DOHH2 (cell line): Measurements from ENCODE around the gene UGCG.

Experiments used
- H3F3A ChIP-seq: fragments of 200-600 bp; sonication (generic), shearing (Covaris generic); 2 replicates; pipeline ENCODE4 v1.6.0; 2016; ENCODE audit warnings: antibody characterized with exemption, mild to moderate bottlenecking; ENCODE audit not compliant: control insufficient read depth, insufficient read depth
- H3K27ac ChIP-seq: fragments of 200-600 bp; sonication (generic); 2 replicates; pipeline ENCODE4 v1.5.1; 2014; ENCODE audit warnings: low read depth, mild to moderate bottlenecking, low read length, moderate library complexity
- H3K27me3 ChIP-seq: fragments of 200-600 bp; sonication (generic); 2 replicates; pipeline ENCODE4 v1.6.1; 2014; ENCODE audit warnings: mild to moderate bottlenecking, low read length, mixed read lengths; ENCODE audit not compliant: control insufficient read depth
- H3K36me3 ChIP-seq: fragments of 200-600 bp; sonication (generic); 2 replicates; pipeline ENCODE4 v1.6.1; 2014; ENCODE audit warnings: mild to moderate bottlenecking, low read length, moderate library complexity, mixed read lengths; ENCODE audit not compliant: control insufficient read depth
- H3K4me1 ChIP-seq: fragments of 200-600 bp; sonication (generic); 2 replicates; pipeline ENCODE4 v1.6.1; 2014; ENCODE audit warnings: mild to moderate bottlenecking, low read length, mixed read lengths; ENCODE audit not compliant: control insufficient read depth
- H3K4me2 ChIP-seq: fragments of 200-600 bp; sonication (generic); 2 replicates; pipeline ENCODE4 v1.6.0; 2014; ENCODE audit warnings: mild to moderate bottlenecking, low read length, moderate library complexity
- H3K4me3 ChIP-seq: fragments of 200-600 bp; sonication (generic); 2 replicates; pipeline ENCODE4 v1.5.1; 2014; ENCODE audit warnings: mild to moderate bottlenecking, low read length, mixed read lengths
- H3K79me2 ChIP-seq: fragments of 200-600 bp; sonication (generic); 2 replicates; pipeline ENCODE4 v1.6.1; 2014; ENCODE audit warnings: mild to moderate bottlenecking, low read length, mixed read lengths; ENCODE audit not compliant: control insufficient read depth
- H3K9me2 ChIP-seq: fragments of 200-600 bp; sonication (generic); replicated peaks from 2 replicates; pipeline ENCODE4 v1.6.1; 2014; ENCODE audit warnings: mild to moderate bottlenecking, low read length, mixed read lengths; ENCODE audit not compliant: control insufficient read depth
- H3K9me3 ChIP-seq: fragments of 200-600 bp; sonication (generic); 2 replicates; pipeline ENCODE4 v1.6.1; 2014; ENCODE audit warnings: antibody characterized with exemption, low read length, mixed read lengths; ENCODE audit not compliant: control insufficient read depth, insufficient read depth
- H4K20me1 ChIP-seq: fragments of 200-600 bp; sonication (generic); 2 replicates; pipeline ENCODE4 v1.6.0; 2014; ENCODE audit warnings: low read depth, mild to moderate bottlenecking, antibody characterized with exemption, low read length, moderate library complexity; ENCODE audit not compliant: control insufficient read depth, insufficient read depth
- EZH2phosphoT487 ChIP-seq: fragments of 200-600 bp; sonication (generic); IDR thresholded peaks from 2 replicates; pipeline ENCODE4 v1.6.1; 2017; ENCODE audit warnings: borderline replicate concordance, mild to moderate bottlenecking, antibody characterized with exemption, low read length, moderate library complexity, mixed read lengths
- TF ChIP-seq, protein P1 (sequence below): fragments of 200-600 bp; sonication (generic); IDR thresholded peaks from one replicate; pipeline ENCODE4 v1.5.1; 2014; ENCODE audit warnings: antibody characterized with exemption, mild to moderate bottlenecking, low read depth, low read length; ENCODE audit not compliant: poor library complexity, severe bottlenecking

UGCG gene

DNA sequence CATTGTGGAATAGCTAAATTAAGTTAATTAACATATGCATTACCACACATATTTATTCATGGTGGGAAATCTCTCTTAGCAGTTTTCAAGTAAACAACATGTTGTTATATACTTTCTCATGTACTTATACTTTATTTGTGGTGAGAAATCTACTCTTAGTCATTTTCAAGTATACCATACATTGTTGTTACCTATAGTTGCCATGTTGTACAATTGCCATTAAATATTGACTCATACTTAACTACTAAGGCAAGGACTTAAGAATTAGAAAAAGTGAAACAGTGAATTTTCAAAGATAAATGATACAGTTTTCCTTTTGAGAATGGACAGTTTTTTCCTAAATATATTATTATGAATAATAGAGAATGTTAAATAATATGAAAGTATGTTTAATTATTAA lies 27.7 kb downstream of the UGCG start:
- H3K27me3 ChIP-seq = no peaks in the 10 kb centered on the region
- no peak overlapping the region for H3K4me3 ChIP-seq
- TF ChIP-seq EZH2phosphoT487 = no peak
- TF ChIP-seq, protein P1, sequence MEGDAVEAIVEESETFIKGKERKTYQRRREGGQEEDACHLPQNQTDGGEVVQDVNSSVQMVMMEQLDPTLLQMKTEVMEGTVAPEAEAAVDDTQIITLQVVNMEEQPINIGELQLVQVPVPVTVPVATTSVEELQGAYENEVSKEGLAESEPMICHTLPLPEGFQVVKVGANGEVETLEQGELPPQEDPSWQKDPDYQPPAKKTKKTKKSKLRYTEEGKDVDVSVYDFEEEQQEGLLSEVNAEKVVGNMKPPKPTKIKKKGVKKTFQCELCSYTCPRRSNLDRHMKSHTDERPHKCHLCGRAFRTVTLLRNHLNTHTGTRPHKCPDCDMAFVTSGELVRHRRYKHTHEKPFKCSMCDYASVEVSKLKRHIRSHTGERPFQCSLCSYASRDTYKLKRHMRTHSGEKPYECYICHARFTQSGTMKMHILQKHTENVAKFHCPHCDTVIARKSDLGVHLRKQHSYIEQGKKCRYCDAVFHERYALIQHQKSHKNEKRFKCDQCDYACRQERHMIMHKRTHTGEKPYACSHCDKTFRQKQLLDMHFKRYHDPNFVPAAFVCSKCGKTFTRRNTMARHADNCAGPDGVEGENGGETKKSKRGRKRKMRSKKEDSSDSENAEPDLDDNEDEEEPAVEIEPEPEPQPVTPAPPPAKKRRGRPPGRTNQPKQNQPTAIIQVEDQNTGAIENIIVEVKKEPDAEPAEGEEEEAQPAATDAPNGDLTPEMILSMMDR = no peak
- H3K27ac ChIP-seq = no peak overlapping the region
- peaks cover 40% of the 10 kb centered on the region for H3K36me3 ChIP-seq
- H3K4me2 ChIP-seq = no peak overlapping the region
- H4K20me1 ChIP-seq = no peaks in the 10 kb centered on the region
- H3K4me1 ChIP-seq = peaks cover 60% of the 10 kb centered on the region
- no peaks in the 10 kb centered on the region for H3K9me2 ChIP-seq
- H3F3A ChIP-seq = peaks cover 44% of the 10 kb centered on the region
- no peaks in the 10 kb centered on the region for H3K9me3 ChIP-seq
- H3K79me2 ChIP-seq = peaks cover 41% of the 10 kb centered on the region

DNA sequence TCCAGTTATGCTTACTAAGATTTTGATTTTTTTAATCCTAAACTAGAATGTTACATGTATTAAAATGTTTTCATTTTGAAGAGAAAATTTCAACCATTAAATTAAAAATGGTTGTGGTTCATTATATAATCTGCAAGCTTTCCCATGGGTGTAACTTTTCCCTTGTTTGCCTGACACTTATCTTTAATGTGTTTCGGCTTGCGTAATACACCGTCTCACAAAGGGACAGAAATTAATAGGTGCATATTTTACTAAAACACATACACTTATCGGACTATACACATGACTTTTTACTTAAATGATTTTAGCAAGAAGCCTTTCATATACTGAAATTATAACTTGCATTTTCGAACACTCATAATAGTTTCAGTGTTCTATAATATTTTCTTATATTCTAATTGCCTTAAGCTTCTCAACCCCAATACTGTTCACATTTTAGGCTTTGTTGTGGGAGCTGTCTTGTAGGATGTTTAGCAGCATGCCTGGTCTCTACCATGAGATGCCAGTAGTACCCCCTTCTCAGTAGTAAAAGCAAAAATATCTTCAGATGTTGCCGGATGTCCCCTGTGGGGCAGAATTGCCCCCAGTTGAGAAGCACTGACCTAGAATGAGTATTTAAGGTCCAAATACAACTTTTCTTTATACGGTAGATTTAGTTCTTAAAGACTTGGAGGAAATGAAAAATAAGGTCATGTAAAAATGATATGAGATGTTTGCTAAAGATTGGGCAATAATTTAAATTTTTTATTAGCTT lies 28.6 kb downstream of the UGCG start:
- peaks cover 43% of the 10 kb centered on the region for H3K36me3 ChIP-seq
- peak overlapping the region; percentile 82 for H3K27ac ChIP-seq
- no peaks in the 10 kb centered on the region for H3K9me2 ChIP-seq
- no peaks in the 10 kb centered on the region for H3K27me3 ChIP-seq
- H3K9me3 ChIP-seq = no peaks in the 10 kb centered on the region
- H3K4me1 ChIP-seq = peaks cover 52% of the 10 kb centered on the region
- no peak overlapping the region for H3K4me2 ChIP-seq
- peaks cover 44% of the 10 kb centered on the region for H3F3A ChIP-seq
- no peak for TF ChIP-seq EZH2phosphoT487
- TF ChIP-seq, protein P1 = no peak
- no peak overlapping the region for H3K4me3 ChIP-seq
- peaks cover 34% of the 10 kb centered on the region for H3K79me2 ChIP-seq
- H4K20me1 ChIP-seq = no peaks in the 10 kb centered on the region

DNA sequence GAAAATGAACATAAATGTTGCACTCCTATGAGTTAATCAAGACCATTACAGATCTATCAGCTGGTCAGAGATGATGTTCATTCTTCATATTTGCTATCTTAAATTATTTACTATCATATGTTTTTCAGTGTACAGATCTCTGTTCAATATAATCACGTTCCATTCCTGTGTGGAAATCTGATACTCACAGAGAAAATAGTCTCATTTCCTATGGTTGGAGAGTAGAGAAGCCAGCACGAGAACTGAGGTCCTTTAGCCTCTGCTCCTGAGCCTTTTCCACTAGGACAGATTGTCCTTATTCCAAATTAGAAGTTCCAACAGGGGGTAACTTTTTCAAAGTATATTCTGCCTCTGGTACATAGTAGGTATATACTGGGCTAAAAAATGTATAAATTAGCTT lies 29.2 kb downstream of the UGCG start:
- Histone ChIP-seq H3K36me3 (peaks cover 43% of the 10 kb centered on the region), H3K4me3 (no peak overlapping the region), H3K9me3 (no peaks in the 10 kb centered on the region), H3K27me3 (no peaks in the 10 kb centered on the region), H3F3A (peaks cover 44% of the 10 kb centered on the region), H3K4me2 (0 out of 2 replicates have a peak overlapping the region, but pooled peaks have one; percentile 3), H3K27ac (peak overlapping the region; percentile 82), H4K20me1 (no peaks in the 10 kb centered on the region), H3K79me2 (peaks cover 29% of the 10 kb centered on the region), H3K4me1 (peaks cover 52% of the 10 kb centered on the region), H3K9me2 (no peaks in the 10 kb centered on the region)
- TF ChIP-seq, protein P1 = no peak
- no peak for TF ChIP-seq EZH2phosphoT487
